Measurements from ENCODE around the gene MAP3K7.

The MAP3K7 gene

GRCh38 chr6:90583179-90583835 lies 3.6 kb downstream of the MAP3K7 start:
- no peak for DNase-seq (ENCODE audit: extremely low spot score)
- POLR2A ChIA-PET = no interaction called here
- TF ChIP-seq FOXA1 (IDR thresholded peaks at IDR 0.05) = no peak
- TF ChIP-seq, protein P1, sequence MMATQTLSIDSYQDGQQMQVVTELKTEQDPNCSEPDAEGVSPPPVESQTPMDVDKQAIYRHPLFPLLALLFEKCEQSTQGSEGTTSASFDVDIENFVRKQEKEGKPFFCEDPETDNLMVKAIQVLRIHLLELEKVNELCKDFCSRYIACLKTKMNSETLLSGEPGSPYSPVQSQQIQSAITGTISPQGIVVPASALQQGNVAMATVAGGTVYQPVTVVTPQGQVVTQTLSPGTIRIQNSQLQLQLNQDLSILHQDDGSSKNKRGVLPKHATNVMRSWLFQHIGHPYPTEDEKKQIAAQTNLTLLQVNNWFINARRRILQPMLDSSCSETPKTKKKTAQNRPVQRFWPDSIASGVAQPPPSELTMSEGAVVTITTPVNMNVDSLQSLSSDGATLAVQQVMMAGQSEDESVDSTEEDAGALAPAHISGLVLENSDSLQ (IDR thresholded peaks at IDR 0.05) = 0 out of 2 replicates have a peak, but pooled peaks have one; percentile 6
- CTCF ChIA-PET = interaction anchor here (0.7 kb wide), 1 partner anchor 47 kb away, joined by 6 read pairs; no protein-coding TSS in a partner anchor

DNA sequence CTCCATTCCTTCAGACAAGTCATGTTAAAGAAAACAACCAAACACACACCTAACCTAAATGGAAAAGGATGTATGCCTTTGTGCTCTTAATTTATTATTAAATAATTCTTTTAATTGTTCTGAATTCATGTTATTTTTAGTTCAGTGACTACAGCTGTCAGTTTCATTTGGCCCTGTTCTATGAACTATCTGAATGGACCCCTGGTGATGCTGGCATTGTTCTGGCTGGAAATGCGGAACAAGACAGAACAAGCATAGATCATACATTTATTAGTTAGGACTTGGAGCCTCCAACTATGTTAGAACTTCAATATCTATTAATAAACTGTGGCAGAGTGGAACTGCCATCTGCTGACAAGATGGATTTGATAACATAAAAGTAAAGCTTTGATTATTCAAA lies 5.7 kb downstream of the MAP3K7 start:
- ChIA-PET CTCF (no interaction called here), POLR2A (no interaction called here)
- no peak for DNase-seq (ENCODE audit: extremely low spot score)
- TF ChIP-seq NFRKB (IDR thresholded peaks at IDR 0.05) = no peak
- no peak for TF ChIP-seq TARDBP (IDR thresholded peaks at IDR 0.05)
- no peak for TF ChIP-seq ZNF384 (IDR thresholded peaks at IDR 0.05)
- TF ChIP-seq LEF1 (IDR thresholded peaks at IDR 0.05; ENCODE audit: borderline replicate concordance) = no peak
- TF ChIP-seq FOXA1 (IDR thresholded peaks at IDR 0.05) = no peak
- no peak for TF ChIP-seq ELF4 (IDR thresholded peaks at IDR 0.05)

DNA sequence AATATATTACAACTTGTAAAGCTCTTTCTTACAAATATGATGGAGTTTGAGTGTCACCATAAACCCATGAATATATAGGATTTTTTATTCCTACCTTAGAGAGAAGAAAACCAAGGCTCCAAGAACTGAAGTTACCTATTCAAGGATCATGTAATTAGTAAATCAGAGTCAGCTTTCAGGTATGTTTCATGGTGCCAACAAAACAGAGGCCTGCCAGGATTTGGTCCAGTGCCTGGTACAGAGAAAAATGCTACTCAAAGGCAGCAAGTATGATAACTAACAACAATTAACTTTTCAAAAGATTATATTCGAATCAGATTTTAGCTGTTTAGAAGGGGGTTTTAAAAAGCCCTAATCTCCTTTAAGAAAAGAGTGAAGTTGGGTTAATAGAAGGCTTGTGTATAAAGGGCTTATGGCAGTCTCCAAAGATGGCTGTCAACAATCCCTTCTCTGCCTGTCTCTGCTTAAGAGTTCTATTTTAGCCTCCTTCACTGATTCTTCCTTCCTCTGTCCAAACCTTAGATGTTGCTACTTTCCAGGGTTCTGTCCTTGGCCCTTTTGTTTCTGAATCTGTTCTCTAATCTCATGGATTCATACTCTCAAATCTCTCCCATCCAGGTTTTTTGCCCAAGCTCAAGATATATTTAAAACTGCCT lies 7.8 kb downstream of the MAP3K7 start:
- ChIA-PET CTCF (no interaction called here), POLR2A (no interaction called here)
- TF ChIP-seq CTBP1 (IDR thresholded peaks at IDR 0.05; ENCODE audit: borderline replicate concordance) (no peak), L3MBTL2 (conservative IDR thresholded peaks at IDR 0.05) (no peak), SP1 (IDR thresholded peaks at IDR 0.05) (no peak), BHLHE40 (IDR thresholded peaks at IDR 0.05; ENCODE audit: borderline replicate concordance) (no peak), FOXM1 (IDR thresholded peaks at IDR 0.05; ENCODE audit: borderline replicate concordance) (no peak), ELF4 (IDR thresholded peaks at IDR 0.05) (no peak), SUZ12 (IDR thresholded peaks at IDR 0.05) (no peak), HDGF (IDR thresholded peaks at IDR 0.05; ENCODE audit: borderline replicate concordance) (no peak), NFRKB (IDR thresholded peaks at IDR 0.05) (no peak), ZNF384 (IDR thresholded peaks at IDR 0.05) (no peak), FOXK2 (IDR thresholded peaks at IDR 0.05) (no peak), TARDBP (IDR thresholded peaks at IDR 0.05) (no peak)
- TF ChIP-seq, protein P1 (IDR thresholded peaks at IDR 0.05) = no peak
- no peak for DNase-seq (ENCODE audit: extremely low spot score)

- ChIA-PET CTCF (interaction anchor here (0.8 kb wide), 1 partner anchor 923 kb away, joined by 3 read pairs; no protein-coding TSS in a partner anchor), POLR2A (interaction anchor here (1.1 kb wide), 1 partner anchor 12 kb away, joined by 5 read pairs; the partner anchor contains the start of gene MAP3K7)
- TF ChIP-seq LEF1 (IDR thresholded peaks at IDR 0.05; ENCODE audit: borderline replicate concordance) = no peak
- TF ChIP-seq BHLHE40 (IDR thresholded peaks at IDR 0.05; ENCODE audit: borderline replicate concordance) = no peak
- no peak for TF ChIP-seq SP1 (IDR thresholded peaks at IDR 0.05)
- TF ChIP-seq ARNT (IDR thresholded peaks at IDR 0.05) = no peak
- TF ChIP-seq TARDBP (IDR thresholded peaks at IDR 0.05) = no peak
- no peak for TF ChIP-seq FOXA1 (IDR thresholded peaks at IDR 0.05)
- TF ChIP-seq HDGF (IDR thresholded peaks at IDR 0.05; ENCODE audit: borderline replicate concordance) = no peak
- TF ChIP-seq ELF4 (IDR thresholded peaks at IDR 0.05) = no peak
- TF ChIP-seq, protein P1 (IDR thresholded peaks at IDR 0.05) = no peak
- TF ChIP-seq FOXK2 (IDR thresholded peaks at IDR 0.05) = no peak
- no peak for TF ChIP-seq ZNF384 (IDR thresholded peaks at IDR 0.05)
- TF ChIP-seq L3MBTL2 (conservative IDR thresholded peaks at IDR 0.05) = no peak
- TF ChIP-seq FOXM1 (IDR thresholded peaks at IDR 0.05; ENCODE audit: borderline replicate concordance) = no peak
- no peak for TF ChIP-seq SUZ12 (IDR thresholded peaks at IDR 0.05)
- no peak for DNase-seq (ENCODE audit: extremely low spot score)
Measured at GRCh38 chr6:90575267-90575666, 11.6 kb downstream of the MAP3K7 start.

DNA sequence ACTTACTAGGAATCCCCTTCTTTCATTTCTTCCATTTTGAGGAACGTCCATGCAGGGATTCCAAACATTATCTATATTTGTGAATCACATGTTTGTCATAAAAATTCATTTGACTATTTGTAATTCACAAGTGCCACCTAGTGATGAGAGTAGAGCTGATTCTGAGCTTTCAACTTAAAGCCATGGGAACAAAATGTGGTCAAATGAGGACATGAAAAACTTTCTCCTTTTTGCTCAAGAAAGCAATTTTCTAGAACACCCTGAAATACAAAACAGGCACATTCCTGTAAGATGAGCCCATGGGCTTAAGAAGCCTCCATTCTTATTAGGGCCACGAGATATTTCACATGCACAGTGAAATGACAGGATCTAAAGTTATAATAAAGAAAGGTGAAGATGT lies 12.3 kb downstream of the MAP3K7 start:
- ChIA-PET CTCF (interaction anchor here (0.7 to 1.0 kb wide), 2 partner anchors 13 to 77 kb away, joined by 3 to 4 read pairs; no protein-coding TSS in a partner anchor), POLR2A (no interaction called here)
- TF ChIP-seq L3MBTL2 (conservative IDR thresholded peaks at IDR 0.05) (no peak), ZNF384 (IDR thresholded peaks at IDR 0.05) (no peak), BHLHE40 (IDR thresholded peaks at IDR 0.05; ENCODE audit: borderline replicate concordance) (no peak), HDGF (IDR thresholded peaks at IDR 0.05; ENCODE audit: borderline replicate concordance) (no peak)
- DNase-seq (ENCODE audit: extremely low spot score) = no peak

DNA sequence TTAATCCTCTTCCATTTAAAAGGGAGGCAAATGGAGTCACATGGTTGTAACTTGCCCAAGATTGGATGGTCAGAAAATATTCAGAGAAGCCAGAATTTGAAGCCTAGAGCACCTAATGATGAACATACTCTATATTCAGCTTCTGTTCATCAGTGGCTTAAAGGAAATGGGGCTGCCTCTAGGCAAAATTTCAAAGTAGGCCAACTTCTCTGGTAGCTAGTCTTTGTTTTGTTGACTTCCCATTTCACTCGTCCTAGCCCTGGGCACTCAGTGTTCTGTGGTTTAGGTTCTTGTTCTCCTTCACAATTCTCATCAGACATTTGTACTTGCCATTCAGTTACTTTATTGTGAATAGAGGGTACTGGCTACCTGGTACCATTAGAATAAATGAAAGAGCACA lies 13.2 kb downstream of the MAP3K7 start:
- no peak for TF ChIP-seq CTBP1 (IDR thresholded peaks at IDR 0.05; ENCODE audit: borderline replicate concordance)
- TF ChIP-seq TARDBP (IDR thresholded peaks at IDR 0.05) = no peak
- TF ChIP-seq BHLHE40 (IDR thresholded peaks at IDR 0.05; ENCODE audit: borderline replicate concordance) = no peak
- TF ChIP-seq, protein P1 (IDR thresholded peaks at IDR 0.05) = no peak
- no peak for TF ChIP-seq SP1 (IDR thresholded peaks at IDR 0.05)
- TF ChIP-seq HDGF (IDR thresholded peaks at IDR 0.05; ENCODE audit: borderline replicate concordance) = no peak
- TF ChIP-seq SUZ12 (IDR thresholded peaks at IDR 0.05) = no peak
- no peak for TF ChIP-seq L3MBTL2 (conservative IDR thresholded peaks at IDR 0.05)
- TF ChIP-seq FOXK2 (IDR thresholded peaks at IDR 0.05) = no peak
- no peak for TF ChIP-seq ELF4 (IDR thresholded peaks at IDR 0.05)
- no peak for TF ChIP-seq NFRKB (IDR thresholded peaks at IDR 0.05)
- ChIA-PET POLR2A (interaction anchor here (1.4 kb wide), 1 partner anchor 13 kb away, joined by 8 read pairs; the partner anchor contains the start of gene MAP3K7), CTCF (no interaction called here)
- no peak for DNase-seq (ENCODE audit: extremely low spot score)

All from HEK293T (cell line).